Esophagus muscularis mucosa (tissue), 4 donors: Measurements from ENCODE around the gene SEC22A. TPM values are rescaled to one million over a fixed set of nuclear protein-coding genes. Genes with fewer than 3 reads are reported as not detected.

Source experiments
- DNase-seq: peaks from one replicate; pipeline ENCODE4 v3.0.0-alpha.2; 2017; ENCODE audit errors: extremely low spot score
- H3K27ac ChIP-seq, 4 donors: fragments of 200-600 bp; sonication (generic); replicated peaks in 1 of 4; 1 replicate in 3 of 4; 2 replicates in 1 of 4; pipeline ENCODE4 v1.5.1; 2016 to 2019; ENCODE audit warnings: mild to moderate bottlenecking in 1 of 4
- H3K27me3 ChIP-seq, 4 donors: fragments of 200-600 bp; sonication (generic); one replicate each; pipeline versions ENCODE4 v1.5.1 to v1.6.0; 2016 to 2019
- H3K36me3 ChIP-seq, 4 donors: fragments of 200-600 bp; sonication (generic); one replicate each; pipeline ENCODE4 v1.5.1; 2016 to 2019
- H3K4me1 ChIP-seq, 4 donors: fragments of 200-600 bp; sonication (generic); one replicate each; pipeline ENCODE4 v1.5.1; 2016 to 2019
- H3K4me3 ChIP-seq, 4 donors: fragments of 200-600 bp; sonication (generic); 1 replicate in 2 of 4; 2 replicates in 2 of 4; pipeline ENCODE4 v1.5.1; 2016 to 2019; ENCODE audit warnings: mild to moderate bottlenecking in 4 of 4, moderate library complexity in 1 of 4
- H3K9me3 ChIP-seq, 4 donors: fragments of 200-600 bp; sonication (generic); 1 replicate in 3 of 4; 2 replicates in 1 of 4; pipeline ENCODE4 v1.5.1; 2016 to 2019
- EP300 ChIP-seq: sonication (generic); formaldehyde crosslinking; IDR thresholded peaks from one replicate; pipeline ENCODE4 v1.6.1; 2017; ENCODE audit warnings: antibody characterized with exemption
- POLR2A ChIP-seq: fragments of 450-650 bp; IDR thresholded peaks from one replicate; pipeline ENCODE4 v1.6.1; 2017; ENCODE audit warnings: antibody characterized with exemption, moderate library complexity, mild to moderate bottlenecking, low read depth
- POLR2AphosphoS5 ChIP-seq, 2 donors: sonication (generic); formaldehyde crosslinking; IDR thresholded peaks; one replicate each; pipeline ENCODE4 v1.6.1; 2017; ENCODE audit warnings: antibody characterized with exemption in 2 of 2
- WGBS: methylation state at CpG from one replicate; pipeline ENCODE4 v1.1.5; 2018; 5-methylcytosine and 5-hydroxymethylcytosine counted together
- intact Hi-C: fragments of 100-400 bp; cut with DNase I; formaldehyde crosslinking; loops from one replicate; pipeline ENCODE4 v1.15.1; 2023
- total RNA-seq, 4 donors: library from RNA; depleted of rRNA; stranded (reverse); fragments of >200 nt; gene quantifications; one replicate each; pipeline versions ENCODE4 v1.1.0 to v1.2.1, GENCODE V29; 2016
- TF ChIP-seq, protein P1 (sequence below), 3 experiments: fragments of 200-600 bp in 2 of 3; fragments of 450-650 bp in 1 of 3; sonication (generic) in 2 of 3; IDR thresholded peaks; one replicate each; pipeline ENCODE4 v1.5.1; 2017 to 2019; ENCODE audit warnings: antibody characterized with exemption in 3 of 3, mild to moderate bottlenecking in 2 of 3, moderate library complexity in 1 of 3

The SEC22A gene
- total RNA-seq, 4 donors from 2014 or later = 12.0 to 29.9 (median 20.0) TPM

DNA sequence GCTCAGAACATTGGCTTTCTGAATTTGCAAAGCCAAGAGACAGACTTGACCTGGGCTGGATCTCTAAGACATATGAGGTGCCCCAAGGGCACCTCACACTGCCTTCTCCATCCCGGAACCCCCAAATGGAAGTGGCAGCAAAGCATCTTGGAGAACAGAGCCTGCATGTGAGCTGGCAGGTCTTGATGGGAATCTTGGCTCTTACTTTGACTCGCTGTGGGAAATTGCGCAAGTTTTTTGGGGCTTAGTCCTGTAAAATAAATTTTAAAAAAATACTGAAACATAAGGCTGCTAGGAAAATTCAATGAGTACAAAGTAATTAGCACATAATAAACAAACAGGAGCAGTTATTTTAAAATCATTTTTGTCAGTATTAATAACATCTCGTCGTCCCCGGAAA lies 13.7 kb upstream of the SEC22A start:
- no peaks in the 10 kb centered on the region for H3K27me3 ChIP-seq
- DNase-seq = no peak
- intact Hi-C loops = no loop called here
- H3K4me3 ChIP-seq = no peak overlapping the region
- H3K36me3 ChIP-seq = no peaks in the 10 kb centered on the region
- no peak for TF ChIP-seq POLR2A
- H3K27ac ChIP-seq = no peak overlapping the region
- no peaks in the 10 kb centered on the region for H3K4me1 ChIP-seq
- H3K9me3 ChIP-seq = no peaks in the 10 kb centered on the region
- 93% methylated on average over 6 of the region's 6 CpGs for WGBS

GRCh38 chr3:123193448-123194101 lies 8.2 kb upstream of the SEC22A start:
- H3K4me3 ChIP-seq = no peak overlapping the region
- intact Hi-C loops = loop anchor here (5.0 kb wide), 1 partner anchor 251 kb away; no protein-coding TSS in a partner anchor
- no peaks in the 10 kb centered on the region for H3K9me3 ChIP-seq
- no peaks in the 10 kb centered on the region for H3K36me3 ChIP-seq
- no peak for DNase-seq
- no peaks in the 10 kb centered on the region for H3K4me1 ChIP-seq
- no peaks in the 10 kb centered on the region for H3K27me3 ChIP-seq
- H3K27ac ChIP-seq = no peak overlapping the region
- TF ChIP-seq POLR2AphosphoS5 (IDR thresholded peaks at IDR 0.05) = no peak
- no peak for TF ChIP-seq POLR2A
- TF ChIP-seq, protein P1, sequence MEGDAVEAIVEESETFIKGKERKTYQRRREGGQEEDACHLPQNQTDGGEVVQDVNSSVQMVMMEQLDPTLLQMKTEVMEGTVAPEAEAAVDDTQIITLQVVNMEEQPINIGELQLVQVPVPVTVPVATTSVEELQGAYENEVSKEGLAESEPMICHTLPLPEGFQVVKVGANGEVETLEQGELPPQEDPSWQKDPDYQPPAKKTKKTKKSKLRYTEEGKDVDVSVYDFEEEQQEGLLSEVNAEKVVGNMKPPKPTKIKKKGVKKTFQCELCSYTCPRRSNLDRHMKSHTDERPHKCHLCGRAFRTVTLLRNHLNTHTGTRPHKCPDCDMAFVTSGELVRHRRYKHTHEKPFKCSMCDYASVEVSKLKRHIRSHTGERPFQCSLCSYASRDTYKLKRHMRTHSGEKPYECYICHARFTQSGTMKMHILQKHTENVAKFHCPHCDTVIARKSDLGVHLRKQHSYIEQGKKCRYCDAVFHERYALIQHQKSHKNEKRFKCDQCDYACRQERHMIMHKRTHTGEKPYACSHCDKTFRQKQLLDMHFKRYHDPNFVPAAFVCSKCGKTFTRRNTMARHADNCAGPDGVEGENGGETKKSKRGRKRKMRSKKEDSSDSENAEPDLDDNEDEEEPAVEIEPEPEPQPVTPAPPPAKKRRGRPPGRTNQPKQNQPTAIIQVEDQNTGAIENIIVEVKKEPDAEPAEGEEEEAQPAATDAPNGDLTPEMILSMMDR (IDR thresholded peaks at IDR 0.05) = no peak
- TF ChIP-seq EP300 = no peak
- 80% methylated on average over 5 of the region's 5 CpGs for WGBS

- Histone ChIP-seq H3K27me3 (no peaks in the 10 kb centered on the region), H3K4me3 (no peak overlapping the region), H3K27ac (no peak overlapping the region), H3K4me1 (no peaks in the 10 kb centered on the region), H3K9me3 (no peaks in the 10 kb centered on the region), H3K36me3 (no peaks in the 10 kb centered on the region)
- no peak for DNase-seq
- intact Hi-C loops = loop anchor here (5.0 kb wide), 1 partner anchor 252 kb away; no protein-coding TSS in a partner anchor
- TF ChIP-seq, protein P1 (IDR thresholded peaks at IDR 0.05) = peak; percentile 30 to 60 (median 44)
- TF ChIP-seq POLR2A = no peak
- 29% methylated on average over 7 of the region's 10 CpGs for WGBS
Measured at GRCh38 chr3:123194552-123194951, 7.2 kb upstream of the SEC22A start.

DNA sequence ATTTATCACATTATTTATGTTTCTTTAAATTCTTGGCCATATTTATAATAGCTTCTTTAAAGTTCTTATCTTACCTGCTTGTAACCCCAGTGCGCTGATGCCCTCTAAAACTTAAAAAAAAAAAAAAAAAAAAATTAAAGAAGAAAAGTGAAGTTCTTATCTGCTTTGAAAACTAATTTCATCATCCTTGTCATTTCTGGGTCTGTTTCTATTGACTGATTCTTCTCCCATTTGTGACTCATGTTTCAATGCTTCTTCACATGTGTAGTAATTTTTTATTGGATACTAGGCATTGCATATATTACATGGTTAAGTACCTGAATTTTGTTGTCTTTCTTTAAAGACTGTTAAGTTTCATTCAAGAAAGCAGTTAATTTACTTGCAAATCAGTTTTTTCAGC lies 3.4 kb upstream of the SEC22A start:
- Histone ChIP-seq H3K4me3 (no peak overlapping the region), H3K9me3 (no peaks in the 10 kb centered on the region), H3K27me3 (no peaks in the 10 kb centered on the region), H3K4me1 (peaks cover 5 to 18% (median 16%) of the 10 kb centered on the region in 4 donors), H3K36me3 (no peaks in the 10 kb centered on the region), H3K27ac (no peak overlapping the region)
- intact Hi-C loops = no loop called here
- 94% methylated on average over 1 of the region's 1 CpG for WGBS
- no peak for DNase-seq
- TF ChIP-seq, protein P1 (IDR thresholded peaks at IDR 0.05) = no peak
- TF ChIP-seq POLR2A (no peak), EP300 (no peak), POLR2AphosphoS5 (IDR thresholded peaks at IDR 0.05) (no peak)

GRCh38 chr3:123201223-123201556 lies 553 bp upstream of the SEC22A start:
- H3K27me3 ChIP-seq = no peaks in the 10 kb centered on the region
- WGBS = 5% methylated on average over 6 of the region's 6 CpGs
- H3K27ac ChIP-seq = peak overlapping the region; percentile 62 to 91 (median 85)
- peak overlapping the region; percentile 66 to 92 (median 91) for H3K4me3 ChIP-seq
- TF ChIP-seq EP300 = no peak
- TF ChIP-seq, protein P1 (IDR thresholded peaks at IDR 0.05) = no peak
- no peak for TF ChIP-seq POLR2A
- no peak for TF ChIP-seq POLR2AphosphoS5 (IDR thresholded peaks at IDR 0.05)
- no peak for DNase-seq
- H3K36me3 ChIP-seq = no peaks in the 10 kb centered on the region
- H3K9me3 ChIP-seq = no peaks in the 10 kb centered on the region
- peaks cover 5 to 22% (median 16%) of the 10 kb centered on the region in 4 donors for H3K4me1 ChIP-seq
- intact Hi-C loops = loop anchor here (10.0 kb wide), 1 partner anchor 136 kb away; the partner anchor contains the start of gene PDIA5
